ENCODE results near the gene CKS1B.

GRCh38 chr1:154975409-154976059 is 1.1 kb downstream of the CKS1B start:
- TF ChIP-seq CTCF (conservative IDR thresholded peaks at IDR 0.05 in 1 of 2, IDR thresholded peaks at IDR 0.05 in 1 of 2; ENCODE audit: low read depth in 1 of 2, low read length in 2 of 2) (no peak), EZH2 (IDR thresholded peaks at IDR 0.05; ENCODE audit: low read length, missing control alignments) (no peak)

Measured in fibroblast of lung (primary cell).